ENCODE measurements around the gene TRIM63.

DNA sequence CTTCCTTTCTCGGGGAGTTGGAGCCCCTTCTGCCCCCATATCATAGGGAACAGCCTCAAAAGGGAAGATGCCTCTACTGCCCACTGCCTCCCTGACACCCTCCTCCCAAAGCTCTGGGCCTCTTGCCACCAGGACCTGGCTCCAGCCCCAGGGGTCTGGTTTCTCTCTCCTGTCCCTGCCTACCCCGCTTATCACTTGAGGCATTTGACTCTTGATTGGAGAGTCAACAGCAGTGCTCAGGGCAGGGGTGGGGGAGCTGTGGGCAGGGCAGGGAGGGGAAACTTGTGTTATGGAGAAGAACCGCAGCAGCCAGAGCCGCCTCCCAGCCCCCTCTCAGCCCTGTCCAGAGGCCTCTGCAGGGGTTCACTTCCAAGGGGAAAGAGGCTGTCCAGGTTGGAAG, 573 bp downstream of the TRIM63 start:
- TF ChIP-seq EZH2 (IDR thresholded peaks at IDR 0.05; ENCODE audit: borderline replicate concordance, insufficient read depth, low read depth, low read length, poor library complexity, severe bottlenecking), result no peak
- TF ChIP-seq, protein P1, sequence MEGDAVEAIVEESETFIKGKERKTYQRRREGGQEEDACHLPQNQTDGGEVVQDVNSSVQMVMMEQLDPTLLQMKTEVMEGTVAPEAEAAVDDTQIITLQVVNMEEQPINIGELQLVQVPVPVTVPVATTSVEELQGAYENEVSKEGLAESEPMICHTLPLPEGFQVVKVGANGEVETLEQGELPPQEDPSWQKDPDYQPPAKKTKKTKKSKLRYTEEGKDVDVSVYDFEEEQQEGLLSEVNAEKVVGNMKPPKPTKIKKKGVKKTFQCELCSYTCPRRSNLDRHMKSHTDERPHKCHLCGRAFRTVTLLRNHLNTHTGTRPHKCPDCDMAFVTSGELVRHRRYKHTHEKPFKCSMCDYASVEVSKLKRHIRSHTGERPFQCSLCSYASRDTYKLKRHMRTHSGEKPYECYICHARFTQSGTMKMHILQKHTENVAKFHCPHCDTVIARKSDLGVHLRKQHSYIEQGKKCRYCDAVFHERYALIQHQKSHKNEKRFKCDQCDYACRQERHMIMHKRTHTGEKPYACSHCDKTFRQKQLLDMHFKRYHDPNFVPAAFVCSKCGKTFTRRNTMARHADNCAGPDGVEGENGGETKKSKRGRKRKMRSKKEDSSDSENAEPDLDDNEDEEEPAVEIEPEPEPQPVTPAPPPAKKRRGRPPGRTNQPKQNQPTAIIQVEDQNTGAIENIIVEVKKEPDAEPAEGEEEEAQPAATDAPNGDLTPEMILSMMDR (IDR thresholded peaks at IDR 0.05), result no peak

All from B cell (primary cell).